ENCODE results near the gene FBH1.
A peak's percentile ranks its signal among the peaks of the same experiment; 100 is the strongest.

GRCh38 chr10:5889624-5890451, at the start of gene FBH1, which contains the start of gene ANKRD16:
- no peak for TF ChIP-seq BRF2 (IDR thresholded peaks at IDR 0.05; ENCODE audit: borderline replicate concordance, insufficient read depth, insufficient read length)
- no peak for TF ChIP-seq EZH2 (IDR thresholded peaks at IDR 0.05; ENCODE audit: borderline replicate concordance, low read depth, low read length)
- TF ChIP-seq, protein P1, sequence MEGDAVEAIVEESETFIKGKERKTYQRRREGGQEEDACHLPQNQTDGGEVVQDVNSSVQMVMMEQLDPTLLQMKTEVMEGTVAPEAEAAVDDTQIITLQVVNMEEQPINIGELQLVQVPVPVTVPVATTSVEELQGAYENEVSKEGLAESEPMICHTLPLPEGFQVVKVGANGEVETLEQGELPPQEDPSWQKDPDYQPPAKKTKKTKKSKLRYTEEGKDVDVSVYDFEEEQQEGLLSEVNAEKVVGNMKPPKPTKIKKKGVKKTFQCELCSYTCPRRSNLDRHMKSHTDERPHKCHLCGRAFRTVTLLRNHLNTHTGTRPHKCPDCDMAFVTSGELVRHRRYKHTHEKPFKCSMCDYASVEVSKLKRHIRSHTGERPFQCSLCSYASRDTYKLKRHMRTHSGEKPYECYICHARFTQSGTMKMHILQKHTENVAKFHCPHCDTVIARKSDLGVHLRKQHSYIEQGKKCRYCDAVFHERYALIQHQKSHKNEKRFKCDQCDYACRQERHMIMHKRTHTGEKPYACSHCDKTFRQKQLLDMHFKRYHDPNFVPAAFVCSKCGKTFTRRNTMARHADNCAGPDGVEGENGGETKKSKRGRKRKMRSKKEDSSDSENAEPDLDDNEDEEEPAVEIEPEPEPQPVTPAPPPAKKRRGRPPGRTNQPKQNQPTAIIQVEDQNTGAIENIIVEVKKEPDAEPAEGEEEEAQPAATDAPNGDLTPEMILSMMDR (IDR thresholded peaks at IDR 0.05 in 2 of 3, conservative IDR thresholded peaks at IDR 0.05 in 1 of 3; ENCODE audit: insufficient read depth in 2 of 3, low read depth in 1 of 3, low read length in 3 of 3): peak in 1 of 3 experiments; percentile 22; a peak in 2 of 6 replicates
- TF ChIP-seq RAD21 (CRISPR knock-in tag; conservative IDR thresholded peaks at IDR 0.05 in 1 of 2, IDR thresholded peaks at IDR 0.05 in 1 of 2): no peak
- no peak for TF ChIP-seq EP300 (IDR thresholded peaks at IDR 0.05; ENCODE audit: low read length)
- no peak for TF ChIP-seq IRF1 (CRISPR knock-in tag; IDR thresholded peaks at IDR 0.05; ENCODE audit: borderline replicate concordance)
- no peak for TF ChIP-seq ZNF76 (CRISPR knock-in tag; IDR thresholded peaks at IDR 0.05; ENCODE audit: borderline replicate concordance)
- TF ChIP-seq JUND (IDR thresholded peaks at IDR 0.05; ENCODE audit: borderline replicate concordance, low read depth, low read length): no peak
- TF ChIP-seq JUND (tag; IDR thresholded peaks at IDR 0.05; ENCODE audit: borderline replicate concordance, low read depth, low read length): no peak; the same call in 2 of the 3 replicates
- peak; percentile 93 for TF ChIP-seq ELF1 (tag; IDR thresholded peaks at IDR 0.05)
- TF ChIP-seq SRSF1 (IDR thresholded peaks at IDR 0.05; ENCODE audit: low read depth, low read length): no peak

Measured in K562 (cell line).